NCI-H748 treated with DMSO at 0.1 percent for 48 hours (cell line): ENCODE results near the gene SDCCAG8.

ENCODE experiments used
- DNase-seq: peaks from one replicate; lab custom pipeline; 2025; lab: John Stamatoyannopoulos, UW

SDCCAG8 gene

DNA sequence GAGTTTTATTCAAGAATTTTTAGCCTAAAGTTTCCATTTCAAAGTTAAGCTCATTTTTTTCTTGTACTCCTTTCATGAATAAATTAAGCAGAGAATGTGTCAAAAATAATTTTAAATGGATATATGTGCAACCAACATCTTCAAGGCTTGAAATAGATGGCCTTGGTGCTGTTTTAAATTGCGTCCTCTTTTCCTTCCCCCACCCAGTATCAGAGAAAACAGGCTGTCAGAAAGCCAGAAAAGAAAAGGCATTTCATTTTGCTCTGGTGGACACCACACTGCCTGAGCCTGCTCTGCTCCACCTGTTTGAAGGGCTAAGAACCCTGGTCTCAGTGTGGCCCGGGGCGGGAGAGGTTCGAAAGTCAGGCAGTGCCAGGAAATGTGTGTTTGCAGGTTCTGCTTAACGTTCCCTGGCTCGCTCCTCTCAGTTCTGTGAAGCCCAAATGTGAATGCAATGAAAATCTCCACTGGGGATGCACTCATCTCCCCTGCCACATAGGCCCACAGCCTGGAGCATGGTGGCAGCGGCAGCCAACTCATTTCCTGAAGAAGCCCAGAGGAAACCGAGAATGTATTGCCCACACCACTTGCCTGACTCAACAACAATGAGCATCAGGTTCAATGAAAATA, 134.4 kb downstream of the SDCCAG8 start:
- DNase-seq: no peak

DNA sequence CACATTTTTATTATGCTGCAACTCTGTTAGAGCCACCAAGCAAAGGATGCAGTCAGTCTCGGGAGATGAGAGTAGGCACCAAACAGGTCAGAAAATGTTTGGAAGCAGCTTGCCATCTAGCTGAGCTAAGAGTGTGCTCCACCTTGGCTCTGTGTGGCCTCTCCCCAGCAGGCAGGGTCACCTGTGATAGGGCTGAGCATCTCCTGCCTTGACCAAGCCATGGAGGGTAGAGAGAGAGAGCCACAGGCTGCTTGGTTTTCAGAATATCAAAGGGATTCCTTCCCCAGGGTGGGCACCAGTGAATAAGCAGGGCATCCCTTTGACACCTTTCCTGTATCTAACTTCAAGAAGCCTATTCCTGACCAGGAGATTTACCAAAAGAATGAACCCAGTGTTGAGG, 135.5 kb downstream of the SDCCAG8 start:
- no peak for DNase-seq

DNA sequence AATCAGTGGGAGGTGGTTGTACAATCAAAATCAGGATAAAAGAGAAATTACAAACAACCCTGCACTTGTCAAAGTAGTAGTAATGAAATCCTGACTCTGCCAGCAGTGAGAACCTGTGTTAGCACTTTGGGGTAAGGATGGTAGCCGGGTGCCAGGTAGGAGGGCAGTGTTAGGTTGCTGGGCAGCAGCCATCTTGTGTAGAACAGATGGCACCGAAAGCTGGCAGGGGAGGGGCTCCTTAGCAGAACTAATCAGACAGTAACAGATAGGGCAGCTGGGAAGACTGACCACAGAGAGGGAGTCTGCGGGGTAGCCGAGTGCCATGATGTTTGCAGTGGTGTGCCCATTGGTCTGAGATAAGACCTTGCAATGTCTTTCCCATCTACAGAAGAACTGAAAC, 137.3 kb downstream of the SDCCAG8 start:
- no peak for DNase-seq

DNA sequence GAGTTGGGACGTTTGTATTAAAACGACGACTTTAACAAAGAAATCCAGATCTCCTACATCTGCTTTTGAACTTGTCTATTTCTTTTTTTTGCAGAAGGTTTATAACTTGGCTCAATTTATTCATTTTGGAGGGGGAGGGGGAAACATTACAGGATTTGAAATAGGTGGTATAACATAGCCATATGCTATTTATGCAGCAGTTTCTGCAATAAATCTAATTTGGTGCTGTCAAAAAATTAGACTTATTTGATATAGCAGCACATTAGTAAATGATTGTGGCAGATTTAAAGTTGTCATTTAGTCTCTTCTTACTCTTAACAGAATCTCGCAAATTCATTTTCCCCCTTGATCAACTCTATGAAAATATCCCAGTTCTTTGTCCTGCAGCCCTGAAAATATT, 138.2 kb downstream of the SDCCAG8 start:
- no peak for DNase-seq

DNA sequence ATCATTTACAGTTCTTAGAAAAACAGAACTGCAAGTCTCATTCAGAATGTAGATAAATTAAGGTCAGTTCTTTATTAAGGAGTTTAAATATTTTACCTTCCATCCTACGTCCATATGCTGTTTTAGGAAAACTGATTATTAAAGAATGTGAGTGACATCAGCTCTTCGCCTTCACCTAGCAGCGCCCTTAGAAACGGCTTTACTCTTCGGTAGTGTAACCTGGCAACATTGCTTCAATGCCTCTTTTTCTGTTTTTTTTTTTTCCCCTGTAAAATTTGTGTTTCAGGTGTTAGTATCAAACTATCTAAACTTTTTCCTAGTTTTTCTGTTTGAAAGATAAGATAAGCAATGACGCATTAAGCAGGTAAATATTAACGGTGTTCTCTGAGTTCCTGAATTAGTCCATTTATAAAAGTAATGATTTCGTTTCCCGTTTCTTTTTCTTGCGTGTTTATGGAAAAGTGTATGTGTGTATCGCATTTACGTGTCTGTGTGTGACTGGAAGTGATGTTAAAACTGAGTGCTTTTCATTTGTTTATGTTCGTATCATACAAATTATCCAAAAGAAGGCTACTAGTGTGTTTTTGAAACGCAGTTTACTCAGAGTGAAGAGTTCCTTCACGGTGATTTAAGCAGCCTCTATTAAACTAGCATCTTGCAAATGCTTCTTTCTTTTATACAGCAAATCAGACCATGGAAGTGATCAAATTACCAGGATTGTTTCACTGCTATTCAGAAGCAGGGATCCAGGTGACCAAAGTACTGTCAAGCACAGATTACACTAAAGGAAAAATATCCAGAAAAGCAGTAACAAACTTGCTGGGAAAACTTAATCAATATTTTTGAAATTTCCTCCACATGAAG, 139.0 kb downstream of the SDCCAG8 start:
- peak; percentile 33 for DNase-seq

DNA sequence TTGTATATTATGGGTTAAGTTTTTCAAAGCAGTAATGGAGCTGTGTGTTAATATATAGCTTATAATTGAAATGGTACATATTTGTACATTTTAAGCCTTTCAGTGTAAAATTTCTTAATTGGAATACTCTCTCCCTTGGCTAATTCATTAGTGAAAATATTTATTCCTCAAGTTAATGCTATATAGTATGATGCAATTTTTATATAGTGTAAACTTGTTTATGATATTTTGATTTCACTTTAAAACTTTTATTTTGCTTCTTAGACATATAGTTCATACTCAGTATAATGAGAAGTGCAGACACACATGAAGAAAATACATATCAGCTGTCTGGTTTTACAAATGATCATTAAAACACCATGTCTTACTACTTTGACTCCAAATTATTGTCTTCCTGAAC, 140.6 kb downstream of the SDCCAG8 start:
- no peak for DNase-seq

DNA sequence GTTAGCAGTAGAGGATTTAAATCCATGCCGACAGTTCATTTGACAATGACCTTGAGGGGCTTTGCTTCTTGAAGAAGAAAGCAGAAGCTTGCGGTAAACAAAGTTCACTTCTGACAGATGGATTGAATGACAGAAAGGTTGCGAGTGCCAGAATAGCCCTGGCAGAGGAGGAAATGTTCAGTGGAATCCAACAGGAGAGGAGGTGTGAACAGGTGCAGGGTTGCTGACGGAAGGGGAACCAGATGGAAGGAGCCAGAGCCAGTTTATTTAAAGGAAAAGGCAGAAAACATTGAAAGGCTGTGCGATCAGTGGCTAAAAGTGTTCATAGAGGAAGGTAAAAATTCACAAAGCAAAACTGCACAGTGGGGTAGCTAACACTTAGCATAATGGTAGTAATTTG, 141.0 kb downstream of the SDCCAG8 start:
- no peak for DNase-seq

DNA sequence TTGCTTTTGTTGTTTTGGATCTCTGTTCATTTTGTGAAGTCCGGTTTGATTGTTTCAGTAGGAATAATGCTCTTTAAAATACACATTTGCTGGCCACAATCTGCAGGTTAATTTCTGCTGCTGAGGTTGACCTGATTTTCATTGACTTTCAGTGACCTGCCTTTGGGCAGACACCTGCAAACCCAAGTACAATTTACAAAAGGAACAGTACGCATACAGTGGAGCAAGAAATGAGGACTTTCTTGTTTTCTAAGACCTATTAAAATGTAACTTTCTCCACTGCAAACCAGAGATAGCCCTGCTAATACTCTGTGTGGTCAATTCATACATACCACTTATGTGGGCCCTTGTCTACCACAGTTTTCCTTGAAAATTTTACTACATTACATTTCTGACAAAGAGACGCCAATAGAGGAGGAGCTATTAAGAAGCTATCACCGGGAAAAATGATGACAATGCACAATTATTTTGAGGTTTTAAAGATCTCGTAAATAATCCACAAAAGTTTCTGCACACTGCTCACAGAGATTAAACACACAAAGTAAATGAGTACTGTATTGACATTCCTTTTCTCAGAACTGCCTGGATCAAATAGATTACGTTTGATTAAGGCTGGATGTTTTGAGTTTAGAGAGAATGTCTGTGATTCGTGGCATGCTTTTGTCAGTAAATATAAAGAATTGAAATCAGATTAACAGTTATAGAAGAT, 141.9 kb downstream of the SDCCAG8 start:
- DNase-seq: no peak

DNA sequence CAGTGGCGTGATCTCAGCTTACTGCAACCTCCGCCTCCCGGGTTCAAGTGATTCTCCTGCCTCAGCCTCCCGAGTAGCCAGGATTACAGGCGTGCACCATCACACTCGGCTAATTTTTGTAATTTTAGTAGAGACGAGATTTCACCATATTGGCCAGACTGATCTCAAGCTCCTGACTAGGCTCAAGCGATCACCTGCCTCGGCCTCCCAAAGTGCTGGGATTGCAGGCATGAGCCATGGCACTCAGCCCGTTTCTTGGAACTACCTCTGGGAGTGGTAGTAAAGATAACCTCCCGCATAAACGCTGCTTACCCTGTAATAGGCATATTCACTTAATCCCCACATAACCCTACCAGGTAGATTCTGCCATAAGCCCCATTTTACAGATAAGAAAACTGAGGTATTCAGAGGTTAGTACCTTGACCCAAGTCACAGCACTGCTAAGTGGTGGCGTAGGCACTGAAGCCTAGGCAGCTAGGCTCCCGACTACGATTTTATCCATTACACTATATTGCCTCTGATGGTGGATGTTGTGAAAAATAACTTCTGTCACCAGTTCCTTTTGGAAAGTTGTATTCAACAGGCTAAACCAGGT, 143.8 kb downstream of the SDCCAG8 start:
- DNase-seq: no peak

DNA sequence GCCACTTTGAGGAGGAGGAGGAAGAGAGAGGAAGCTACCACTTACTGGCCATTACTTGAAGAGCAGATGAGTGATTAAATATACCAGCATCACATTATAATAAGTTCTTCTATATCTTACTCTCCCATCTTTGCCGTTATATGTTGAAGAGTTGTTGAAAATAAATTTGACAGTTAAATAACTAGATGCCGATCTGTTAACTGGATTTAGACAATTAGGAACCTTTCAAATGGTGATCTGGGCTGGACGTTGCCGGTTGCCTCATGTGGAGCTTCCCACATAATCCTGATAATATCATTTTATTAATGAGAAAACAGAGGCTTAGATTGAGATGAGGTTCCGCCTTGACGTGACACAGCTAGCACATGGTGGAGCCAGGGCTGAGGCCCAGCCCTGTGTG, 147.0 kb downstream of the SDCCAG8 start:
- DNase-seq: no peak

DNA sequence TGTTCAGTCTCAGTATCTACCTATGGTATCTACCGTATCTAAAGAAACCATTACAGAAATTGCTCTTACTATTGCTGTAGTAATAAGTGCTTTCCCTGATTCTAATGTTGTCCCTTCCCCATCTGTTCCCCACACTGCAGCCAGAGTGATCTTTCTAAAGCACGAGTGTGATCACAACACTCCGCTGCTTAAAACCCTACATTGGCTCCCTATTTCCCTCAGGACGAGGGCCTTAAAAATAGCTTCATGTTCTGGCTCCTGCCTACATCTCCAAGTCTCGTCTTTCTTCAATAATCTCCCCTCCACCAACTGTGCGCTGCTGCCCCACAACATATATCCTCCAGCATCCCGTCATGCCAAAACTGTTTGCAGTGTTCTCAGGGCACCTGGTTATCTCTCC, 150.6 kb downstream of the SDCCAG8 start:
- DNase-seq: no peak

DNA sequence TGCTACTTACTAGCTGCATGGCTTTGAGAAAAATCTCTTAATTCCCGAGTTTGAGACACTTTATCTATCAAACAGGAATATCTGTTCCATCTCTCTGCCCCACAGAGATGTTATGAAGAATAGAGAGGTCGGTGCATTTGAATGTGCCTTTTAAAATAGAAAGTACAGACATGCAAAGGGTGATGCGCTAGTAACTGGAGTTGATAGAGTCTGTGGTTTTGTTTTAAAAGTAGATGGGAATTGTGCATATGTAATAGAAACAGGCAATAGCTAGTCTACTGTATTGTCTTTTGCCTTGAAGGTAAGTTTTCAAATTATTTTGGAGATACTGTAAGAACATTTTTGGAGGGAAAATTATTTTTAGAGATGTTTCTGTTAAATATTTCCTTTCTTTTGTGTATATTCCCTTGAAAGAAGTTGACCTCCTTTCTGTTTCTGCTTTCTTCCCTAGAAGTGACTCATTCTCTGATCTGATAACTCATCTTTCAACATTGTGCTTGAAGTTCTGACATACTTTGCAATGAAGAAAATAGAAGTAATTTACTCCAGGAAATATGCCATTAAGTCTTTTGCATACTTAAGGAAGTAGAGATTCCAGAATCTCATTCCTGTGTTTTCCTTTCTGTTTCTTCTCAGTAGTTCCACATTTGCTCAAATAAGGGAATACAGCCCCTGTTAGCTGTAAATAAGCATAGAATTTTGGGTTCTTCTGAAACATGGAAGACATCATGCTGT, 151.6 kb downstream of the SDCCAG8 start:
- DNase-seq: no peak

DNA sequence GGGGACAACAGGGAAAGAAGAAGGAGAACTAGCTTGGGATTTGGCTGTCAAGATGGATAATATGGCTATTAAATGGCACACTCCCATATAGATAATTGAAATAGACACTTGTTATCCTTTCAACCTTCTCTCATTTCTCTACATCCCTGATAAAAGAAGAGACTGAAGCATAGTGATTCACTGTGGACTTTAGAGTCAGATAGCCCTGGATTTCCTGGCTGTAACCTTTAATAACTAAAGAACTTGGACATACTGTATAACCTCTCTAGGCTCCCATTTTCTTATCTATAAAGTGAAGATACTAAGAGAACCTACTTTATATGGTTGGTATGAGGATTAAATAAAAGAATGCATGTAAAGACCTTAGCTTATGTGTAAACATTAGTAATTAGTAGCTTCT, 152.6 kb downstream of the SDCCAG8 start:
- DNase-seq: no peak

DNA sequence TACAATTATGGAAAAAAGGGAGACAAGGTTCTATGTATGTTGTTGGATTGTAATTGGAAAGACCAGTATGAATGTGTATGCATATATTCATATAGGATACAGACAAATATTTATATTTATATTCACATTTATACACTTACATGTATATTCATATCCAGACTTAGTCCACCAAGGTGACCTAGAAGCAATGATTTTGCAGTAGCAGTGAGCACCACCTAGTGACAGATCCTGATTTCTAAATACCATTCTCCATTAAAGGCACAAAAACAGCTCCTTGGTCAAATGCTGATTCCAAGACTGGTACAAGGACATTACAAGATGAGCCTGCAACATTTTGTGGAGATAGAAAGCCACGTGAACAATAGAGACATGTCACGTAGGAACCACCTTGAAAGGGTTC, 153.4 kb downstream of the SDCCAG8 start:
- no peak for DNase-seq

DNA sequence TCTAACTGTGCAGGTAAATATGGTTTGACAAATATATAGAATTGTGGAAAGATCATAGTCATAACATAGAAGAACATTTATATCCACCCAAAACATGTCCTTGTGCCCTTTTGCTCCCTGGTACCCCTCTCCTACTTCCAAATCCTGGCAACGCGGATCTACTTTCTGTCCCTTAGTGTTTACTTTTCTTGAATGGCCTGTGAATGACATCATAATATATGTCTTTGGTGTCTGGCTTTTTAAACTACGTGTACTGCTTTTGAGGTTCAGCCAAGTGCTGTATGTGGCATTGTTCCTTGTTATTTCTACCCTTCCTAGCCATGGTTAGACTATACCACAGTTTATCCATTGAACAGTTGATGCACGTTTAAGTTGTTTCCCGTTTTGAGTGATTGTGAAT, 155.6 kb downstream of the SDCCAG8 start:
- DNase-seq: no peak

DNA sequence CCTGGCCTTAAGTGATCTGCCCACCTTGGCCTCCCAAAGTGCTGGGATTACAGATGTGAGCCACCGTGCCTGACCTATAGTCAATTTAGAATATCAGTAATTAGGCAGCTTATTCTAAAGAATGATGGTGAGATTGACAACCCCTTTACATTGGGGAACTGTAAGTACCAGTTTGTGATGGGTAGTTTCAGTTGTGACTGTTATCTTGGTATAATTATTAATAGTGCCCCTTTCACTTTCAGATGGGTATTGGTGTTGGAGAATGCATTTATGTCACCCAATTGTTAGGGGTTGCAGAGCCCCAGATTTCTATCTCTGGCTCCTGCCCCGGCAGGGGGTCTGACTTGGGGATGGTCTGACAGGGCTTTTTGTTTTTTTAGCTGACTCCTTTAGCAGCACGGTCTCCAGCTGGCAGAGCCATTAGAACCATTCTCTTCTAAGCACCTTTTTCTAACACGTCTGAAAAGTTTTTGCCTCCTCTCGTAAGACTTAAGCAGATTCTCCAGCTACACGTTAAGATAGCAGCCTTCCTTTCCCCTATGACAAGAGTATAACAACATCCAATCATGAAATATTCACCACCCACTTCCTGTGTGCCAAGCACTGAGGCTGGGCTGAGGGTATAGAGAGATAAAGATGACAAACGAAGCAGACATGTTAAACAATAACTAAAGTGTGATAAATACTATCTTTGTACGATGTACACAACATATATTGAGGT, 157.8 kb downstream of the SDCCAG8 start:
- no peak for DNase-seq

DNA sequence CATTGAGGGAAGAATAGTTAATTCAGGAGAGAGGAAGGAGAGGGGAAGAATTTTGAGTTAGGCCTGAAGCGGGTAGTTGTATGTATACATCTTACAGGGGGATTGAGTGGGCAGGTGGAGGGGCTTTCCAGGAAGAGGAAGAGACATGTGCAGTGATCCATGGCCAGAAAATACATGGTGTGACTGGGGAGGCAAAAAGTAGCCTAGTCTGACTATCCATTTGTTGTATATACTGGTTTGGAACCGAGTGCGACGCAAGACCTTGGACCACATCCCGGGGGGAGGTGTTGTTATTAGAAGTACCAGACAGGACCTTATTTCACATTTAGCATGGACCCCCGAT, 158.3 kb downstream of the SDCCAG8 start:
- no peak for DNase-seq

DNA sequence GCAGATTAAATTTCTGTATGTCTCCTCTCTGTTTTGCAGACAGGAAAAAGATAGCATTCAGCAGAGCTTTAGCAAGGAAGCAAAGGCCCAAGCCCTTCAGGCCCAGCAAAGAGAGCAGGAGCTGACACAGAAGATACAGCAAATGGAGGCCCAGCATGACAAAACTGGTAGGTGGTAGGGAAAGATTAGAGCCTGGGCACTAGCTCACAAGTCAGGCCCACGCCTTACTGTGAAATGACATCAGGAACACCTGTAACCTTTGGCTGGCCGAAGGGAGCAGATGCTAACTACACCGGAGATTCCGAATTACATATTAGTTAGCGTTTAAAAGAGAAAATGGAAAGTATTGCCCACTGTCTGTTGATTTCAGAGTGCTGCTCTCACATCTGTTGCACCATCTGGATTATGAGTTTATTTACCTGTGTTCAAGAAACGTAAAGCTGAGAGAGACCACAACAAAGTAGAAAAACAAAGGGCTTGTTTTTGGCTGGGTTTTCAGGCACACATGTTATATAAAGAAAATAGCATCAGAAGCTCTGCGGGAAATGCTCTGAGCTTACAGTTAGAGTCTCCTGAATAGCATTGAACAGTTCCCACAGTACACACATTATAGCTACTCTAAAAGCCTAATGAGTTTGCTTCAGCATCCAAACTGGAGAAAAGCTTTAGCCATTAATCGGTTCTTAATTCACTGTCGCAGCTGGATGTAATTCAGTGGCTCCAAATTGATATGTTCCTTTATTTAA, 160.0 kb downstream of the SDCCAG8 start:
- DNase-seq: no peak

DNA sequence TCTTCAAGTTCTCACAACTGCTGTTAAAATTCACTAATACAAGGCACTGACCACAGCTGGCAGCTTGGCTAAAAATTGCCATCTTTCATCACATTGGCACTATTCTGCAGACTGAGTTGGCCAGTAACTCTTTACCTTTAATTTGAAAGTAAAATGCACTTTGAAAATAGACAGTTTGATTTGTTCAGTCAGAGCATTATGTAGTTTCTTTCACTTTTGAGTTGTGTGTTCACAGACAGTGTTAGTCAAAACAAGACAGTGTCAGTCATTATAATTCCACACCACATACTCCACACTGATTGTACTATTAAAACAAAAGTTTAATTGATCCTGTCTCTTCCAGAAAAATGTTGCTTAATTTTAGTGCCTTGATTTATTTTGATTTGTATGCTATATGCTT, 160.7 kb downstream of the SDCCAG8 start:
- no peak for DNase-seq

DNA sequence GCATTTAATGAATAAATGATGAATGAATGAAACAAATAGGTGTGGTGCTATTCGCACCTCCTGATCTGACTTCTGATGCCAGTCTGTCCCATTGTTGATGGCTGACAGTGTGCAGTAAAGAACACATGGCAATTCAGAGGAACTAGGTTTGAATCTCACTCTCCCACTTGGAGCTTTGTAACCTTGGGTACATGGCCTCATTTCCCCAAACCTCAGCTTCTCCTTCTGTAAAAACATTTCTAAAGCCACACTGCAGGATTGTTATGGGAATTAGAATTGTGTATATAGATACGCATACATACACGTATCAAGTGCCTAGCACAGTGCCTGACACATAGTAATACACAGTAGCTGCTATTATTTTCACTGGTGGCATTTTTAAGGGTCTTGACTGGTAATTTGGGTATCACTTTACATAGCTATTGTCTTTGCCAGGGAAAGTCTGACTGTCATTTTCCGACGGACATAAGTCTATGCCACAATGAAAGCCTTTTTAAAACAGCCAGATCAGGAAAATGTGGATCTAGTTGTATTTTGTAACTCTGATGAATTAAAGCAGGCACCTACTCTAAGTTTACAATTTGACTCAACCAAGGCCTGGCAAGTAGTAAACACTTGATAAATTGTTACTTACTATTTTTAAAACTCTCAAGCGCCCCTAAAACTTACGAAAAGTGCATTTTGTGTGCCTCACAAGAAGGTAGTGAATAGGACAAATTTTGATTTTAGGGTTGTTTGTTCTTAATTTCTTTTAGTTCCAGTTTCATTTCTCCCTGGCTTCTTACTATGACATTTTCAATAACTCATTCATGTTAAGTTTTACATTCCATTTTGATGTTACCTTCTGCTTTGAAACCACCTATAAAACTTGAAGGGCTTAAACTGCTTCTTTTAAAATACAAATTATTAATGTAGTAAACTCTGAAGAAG, 164.4 kb downstream of the SDCCAG8 start:
- DNase-seq: no peak
